GM21717 (cell line): ENCODE results near the gene CTNNBL1.

ENCODE experiments used
- ATAC-seq: cut with Tn5 transposase; IDR thresholded peaks from one replicate; pipeline ENCODE4 v1.9.1; 2021; ENCODE audit warnings: mild to moderate bottlenecking, moderate library complexity; ENCODE audit not compliant: unreplicated experiment

The CTNNBL1 gene

DNA sequence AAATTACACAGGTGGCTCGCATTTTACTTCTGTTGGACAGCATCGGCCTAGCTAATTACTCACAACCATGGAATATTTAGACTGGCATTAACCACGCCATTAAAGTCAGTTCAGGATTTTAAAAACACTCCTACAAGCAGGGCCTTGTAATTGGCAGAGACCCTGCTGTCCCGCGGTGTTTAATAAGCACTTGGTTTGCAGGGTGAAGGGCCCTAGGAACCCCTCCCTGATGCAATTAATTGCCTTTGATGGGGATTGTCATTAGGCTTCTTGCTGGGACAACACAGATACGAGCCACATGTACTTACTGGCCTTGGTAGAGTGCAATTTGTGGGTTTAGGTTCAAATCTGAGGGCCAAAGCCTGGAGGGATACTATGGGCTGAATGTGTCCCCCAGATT, 201.3 kb downstream of the CTNNBL1 start:
- ATAC-seq: no peak

DNA sequence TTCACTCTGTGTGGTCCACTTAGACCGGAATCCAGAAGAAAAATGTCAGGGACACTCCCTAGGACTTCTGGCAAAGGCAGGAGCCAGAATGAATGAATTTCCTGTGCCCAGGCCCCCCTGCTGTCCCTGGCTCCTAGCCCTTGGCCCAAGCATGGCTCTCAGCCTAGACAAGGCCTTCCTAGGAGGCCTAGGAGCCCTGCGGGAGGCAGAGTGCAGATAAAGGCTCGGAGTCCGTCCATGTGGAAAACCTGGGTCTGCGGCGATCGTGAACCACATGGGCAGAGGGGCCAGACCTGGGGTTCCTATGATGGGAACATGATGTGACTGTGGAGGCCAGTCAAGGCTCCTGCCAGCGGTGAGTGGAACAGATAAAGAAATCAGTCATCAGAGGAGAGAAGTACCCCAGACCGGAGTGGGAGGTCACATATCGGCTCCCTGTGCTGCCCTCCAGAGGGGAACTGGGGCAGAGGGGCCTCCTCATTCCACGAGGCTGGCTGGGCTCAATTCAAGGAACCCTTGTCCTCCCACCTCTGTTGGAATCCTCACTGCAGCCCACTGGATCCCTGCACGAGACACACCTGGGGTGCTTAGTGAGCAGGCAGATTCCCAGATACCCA, 203.2 kb downstream of the CTNNBL1 start:
- ATAC-seq: no peak

DNA sequence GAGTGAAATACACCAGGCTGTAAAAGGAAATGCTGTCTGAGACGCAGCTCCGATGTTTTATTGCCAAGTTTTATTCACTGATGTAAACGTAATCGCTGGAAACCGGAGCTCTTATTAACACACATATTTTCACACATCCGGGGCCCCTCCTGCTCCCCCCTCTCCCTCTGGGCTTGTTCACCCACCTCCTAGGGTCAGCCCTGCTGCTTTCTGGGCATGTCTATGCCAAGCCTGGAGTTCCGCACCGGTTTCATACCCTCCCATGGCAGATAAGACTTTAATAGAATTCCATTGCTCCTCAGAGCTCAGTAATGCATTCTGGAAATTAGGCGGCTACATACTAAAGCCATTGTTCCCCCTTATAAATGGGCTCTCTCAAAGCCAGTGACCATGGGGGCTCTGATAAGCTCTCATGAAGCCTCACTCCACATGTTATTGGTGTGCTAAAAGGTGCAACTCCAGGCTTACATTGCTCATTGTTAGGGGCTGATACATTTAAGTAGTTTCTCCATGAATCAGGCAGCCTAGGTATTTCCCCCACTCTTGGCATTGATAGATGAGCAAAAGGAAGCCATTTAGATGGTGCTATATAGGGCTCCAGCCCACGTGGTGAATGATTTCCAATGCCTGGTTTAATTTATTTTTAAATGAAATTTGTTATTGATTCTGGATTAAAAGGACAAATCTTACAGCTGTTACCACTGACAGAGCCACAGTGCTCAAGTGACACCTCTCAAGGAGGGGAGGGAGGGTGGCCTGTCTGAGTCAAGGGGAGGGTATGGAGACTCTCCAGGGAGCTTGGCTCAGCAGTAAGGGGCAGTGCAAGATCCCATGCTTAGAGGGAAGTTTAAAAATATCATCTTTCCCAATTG, 204.6 kb downstream of the CTNNBL1 start:
- no peak for ATAC-seq

DNA sequence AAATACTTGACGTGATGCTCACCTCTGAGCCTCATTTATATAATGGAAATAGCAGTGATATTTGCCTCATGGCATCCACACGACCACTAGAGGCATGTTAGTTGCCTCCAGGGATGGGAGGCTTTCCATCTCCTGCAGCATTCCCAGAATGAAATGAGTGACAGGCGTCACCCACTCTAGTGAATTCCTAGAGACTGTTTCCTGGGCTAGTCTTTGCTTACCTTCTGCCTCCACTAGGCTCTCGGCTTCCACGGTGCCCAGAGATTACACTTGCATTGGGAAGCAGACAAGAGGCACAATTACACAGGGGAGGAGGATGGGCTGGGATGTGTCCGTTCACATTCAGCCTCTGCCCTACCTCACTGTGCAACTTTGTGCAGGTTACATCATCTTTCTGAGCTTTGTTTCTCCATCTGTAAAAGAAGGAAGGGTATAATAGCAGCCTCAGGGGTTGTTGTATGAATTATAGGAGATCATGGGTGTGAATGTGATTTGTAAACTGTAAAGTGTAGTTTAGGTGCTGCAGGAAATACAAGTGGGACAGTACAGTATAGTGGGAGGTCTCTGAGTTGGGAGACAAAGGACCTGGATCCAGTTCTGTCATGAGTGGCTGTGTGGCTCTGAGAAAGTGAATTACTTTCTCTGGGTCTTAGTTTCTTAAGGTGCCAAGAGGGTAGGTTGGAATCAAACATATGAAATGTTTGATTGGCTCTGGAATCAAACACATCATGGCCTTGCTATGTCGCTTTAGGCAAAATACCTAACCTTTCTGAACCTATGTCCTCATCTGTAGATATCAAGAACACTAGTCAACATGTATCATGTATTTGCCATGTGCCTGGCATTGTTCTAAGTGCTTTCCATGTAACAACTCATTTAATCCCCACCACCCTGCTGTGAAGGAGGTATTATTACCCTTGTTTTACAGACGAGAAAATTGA, 205.5 kb downstream of the CTNNBL1 start:
- ATAC-seq: no peak

DNA sequence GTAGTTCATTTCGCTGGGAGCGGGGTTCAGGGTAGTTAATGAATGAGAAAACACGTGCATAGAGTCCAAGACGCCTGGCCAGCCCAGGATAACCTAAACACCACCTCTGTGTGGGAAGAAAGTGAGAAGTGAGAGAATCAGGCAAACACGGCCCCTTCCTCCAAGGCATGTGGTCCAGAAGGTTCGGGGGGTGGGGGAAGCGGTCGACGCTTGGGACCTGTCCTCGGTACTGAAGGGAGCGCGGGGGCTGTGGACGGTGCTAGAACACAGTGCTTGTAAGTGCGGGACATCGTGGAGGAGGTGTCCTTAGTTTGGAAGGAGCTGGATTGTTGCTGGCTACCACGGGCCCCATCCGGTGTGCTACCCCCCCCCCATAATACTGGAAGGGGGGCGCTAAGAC, 207.4 kb downstream of the CTNNBL1 start:
- ATAC-seq: no peak

DNA sequence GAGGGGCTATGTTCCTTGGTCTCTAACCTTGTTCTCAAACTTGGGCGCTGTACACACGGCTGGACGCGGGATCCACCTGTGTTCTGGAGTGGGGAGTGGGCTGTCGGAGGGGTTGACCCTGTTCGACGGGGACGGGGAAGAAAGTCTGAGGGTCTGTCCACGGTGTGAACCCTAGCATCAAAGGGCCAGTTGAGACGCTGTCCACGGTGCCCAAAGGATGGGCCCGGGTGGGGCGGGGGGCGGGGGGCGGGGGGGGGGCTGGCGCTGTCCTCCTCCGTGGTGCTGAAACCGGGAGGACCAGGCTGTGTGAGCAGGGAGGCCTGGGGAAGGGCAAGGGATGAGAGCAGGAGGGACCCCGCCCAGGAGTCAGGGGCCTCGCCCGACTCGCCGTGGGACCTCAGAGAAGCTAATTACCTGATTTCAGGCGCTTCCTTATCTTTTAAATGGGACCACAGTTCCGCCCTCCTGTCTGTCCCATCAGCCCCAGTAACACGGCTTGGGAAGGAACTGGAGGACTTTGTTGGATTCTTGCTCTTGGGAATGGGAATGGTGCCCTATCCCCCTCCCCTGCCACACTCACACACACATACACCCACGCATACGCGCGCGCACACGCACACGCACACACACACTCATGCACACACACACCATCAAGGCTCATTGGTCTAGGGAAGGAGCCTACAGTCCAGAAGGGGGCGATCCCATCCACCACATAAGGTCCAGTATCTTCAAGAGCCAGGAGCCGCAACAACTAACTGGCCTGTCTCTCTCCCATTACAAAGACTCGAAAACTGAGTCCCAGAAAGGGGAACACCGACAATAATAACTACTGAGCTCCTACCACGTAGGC, 208.0 kb downstream of the CTNNBL1 start:
- ATAC-seq: no peak

DNA sequence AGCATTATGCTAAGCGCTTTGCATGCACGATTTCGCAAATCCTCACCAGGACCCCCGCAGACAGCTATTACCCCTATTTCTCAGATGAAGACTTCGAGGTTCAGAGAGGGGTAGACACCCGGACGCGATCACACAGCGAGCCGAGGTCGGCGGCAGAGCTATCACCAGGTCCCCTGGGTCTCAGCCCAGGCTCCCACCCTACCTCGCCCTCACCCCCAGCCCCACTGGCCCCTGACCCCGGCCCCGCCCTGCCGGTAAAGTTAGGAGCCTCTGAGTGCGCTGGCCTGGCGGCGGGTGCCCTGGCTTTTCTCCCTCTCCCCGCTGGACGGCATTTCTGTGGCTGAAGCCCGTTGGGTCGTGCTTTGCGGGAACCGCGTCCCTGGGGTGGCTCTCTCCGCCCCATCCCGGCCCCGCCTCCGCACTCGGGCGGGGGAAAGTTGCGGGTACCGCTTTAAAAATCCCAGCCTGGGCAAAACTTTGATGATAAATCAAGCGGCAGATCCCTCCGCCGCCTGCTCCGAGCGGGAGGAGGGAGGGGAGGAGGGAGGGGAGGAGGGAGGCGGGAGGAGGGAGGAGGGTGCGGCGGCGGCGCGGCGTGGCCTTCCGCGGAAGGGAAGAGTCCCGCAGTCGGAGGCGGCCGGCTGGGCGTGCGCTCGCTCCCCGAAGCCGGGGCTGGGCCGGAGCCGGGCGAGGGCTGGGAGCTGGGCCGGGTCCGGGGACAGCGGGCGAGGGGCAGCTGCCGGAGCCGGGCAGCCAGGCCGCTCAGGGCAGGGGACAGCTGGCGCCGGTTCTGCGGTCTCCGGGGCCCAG, 208.9 kb downstream of the CTNNBL1 start, which contains the start of gene VSTM2L:
Gene VSTM2L (plus strand): TSS at position 624 of the 810 bp plus-strand sequence. CDS start 224 bp downstream, outside the sequence.
- no peak for ATAC-seq

DNA sequence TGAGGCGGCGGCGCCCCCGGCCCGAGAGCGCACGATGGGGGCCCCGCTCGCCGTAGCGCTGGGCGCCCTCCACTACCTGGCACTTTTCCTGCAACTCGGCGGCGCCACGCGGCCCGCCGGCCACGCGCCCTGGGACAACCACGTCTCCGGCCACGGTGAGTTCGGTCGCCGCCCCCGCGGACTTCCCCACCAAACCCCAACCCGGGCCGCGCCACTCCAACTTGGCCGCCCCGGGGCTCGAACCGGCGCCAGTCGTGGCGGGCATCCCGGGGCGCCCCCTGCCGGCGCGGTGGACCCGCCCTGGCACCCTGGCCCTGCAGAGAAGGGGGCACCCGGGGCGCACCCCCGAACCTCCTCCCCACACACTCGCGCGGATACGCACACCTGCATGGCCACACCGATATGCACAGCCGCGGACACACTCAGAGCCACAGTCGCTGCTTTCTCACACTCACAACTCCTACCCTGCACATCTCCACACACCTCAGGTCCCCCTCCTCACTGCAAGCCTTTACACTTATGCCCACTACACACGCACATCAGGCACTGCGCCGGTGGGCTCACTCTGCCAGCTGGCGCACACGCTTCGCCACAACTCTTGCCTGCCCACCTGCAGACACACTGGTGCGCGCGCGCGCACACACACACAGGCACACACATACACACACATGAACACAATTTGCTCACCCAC, 209.6 kb downstream of the CTNNBL1 start:
- no peak for ATAC-seq

DNA sequence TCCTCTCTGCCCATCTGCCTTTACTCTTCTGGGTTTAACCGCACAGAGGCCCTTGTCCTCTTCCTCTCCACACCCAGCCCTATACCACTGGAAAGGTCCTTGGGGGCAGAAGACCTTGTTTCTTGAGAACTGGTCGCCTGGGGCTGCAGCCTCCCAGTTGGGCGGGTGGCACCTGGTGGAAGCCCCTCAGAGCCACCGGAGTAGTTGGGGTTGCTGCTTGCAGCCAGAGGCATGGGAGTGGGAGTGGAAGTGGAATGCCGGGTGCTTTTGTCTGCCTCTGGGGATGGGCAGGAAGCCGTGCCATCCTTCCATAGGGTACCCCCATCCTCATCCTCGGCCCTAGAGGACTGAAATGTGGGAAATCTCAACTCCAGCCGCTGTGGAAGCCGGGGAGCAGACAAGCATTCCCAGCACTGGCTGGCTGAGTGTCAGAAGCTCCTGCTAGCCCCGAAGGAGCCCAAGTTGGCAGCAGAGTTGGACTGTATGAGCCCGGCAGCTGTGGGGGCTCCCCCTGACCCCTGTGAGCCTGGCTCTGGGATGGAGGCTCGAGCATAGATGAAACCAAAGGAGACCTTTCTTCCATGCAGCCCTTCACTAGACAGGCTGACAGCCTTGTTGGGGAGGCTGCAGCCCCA, 210.3 kb downstream of the CTNNBL1 start:
- ATAC-seq: no peak

DNA sequence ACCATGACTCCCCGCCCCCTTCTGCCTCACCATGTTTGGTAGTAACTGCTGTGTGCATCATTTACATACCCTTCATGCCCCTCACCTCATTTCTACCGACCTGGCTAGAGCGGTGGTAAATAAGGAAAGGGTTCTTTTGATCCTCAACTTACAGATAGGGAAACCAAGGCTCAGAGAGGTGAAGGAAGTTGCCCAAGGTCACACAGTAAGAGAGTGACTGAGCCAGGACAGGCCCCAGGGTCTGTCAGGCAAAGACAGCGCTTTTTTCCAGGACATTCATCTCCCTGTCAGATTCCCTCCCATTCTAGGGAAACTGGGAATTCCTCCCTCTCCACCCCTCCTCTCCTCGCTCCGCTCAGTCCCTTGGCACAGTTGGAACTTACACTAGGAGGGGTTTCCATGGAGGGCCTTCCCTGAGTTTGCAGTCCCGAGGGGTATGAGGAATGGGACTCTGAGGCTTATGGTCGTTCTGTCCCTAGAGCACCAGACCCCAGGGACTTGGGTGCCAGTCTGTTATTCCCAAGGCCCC, 211.1 kb downstream of the CTNNBL1 start:
- no peak for ATAC-seq

DNA sequence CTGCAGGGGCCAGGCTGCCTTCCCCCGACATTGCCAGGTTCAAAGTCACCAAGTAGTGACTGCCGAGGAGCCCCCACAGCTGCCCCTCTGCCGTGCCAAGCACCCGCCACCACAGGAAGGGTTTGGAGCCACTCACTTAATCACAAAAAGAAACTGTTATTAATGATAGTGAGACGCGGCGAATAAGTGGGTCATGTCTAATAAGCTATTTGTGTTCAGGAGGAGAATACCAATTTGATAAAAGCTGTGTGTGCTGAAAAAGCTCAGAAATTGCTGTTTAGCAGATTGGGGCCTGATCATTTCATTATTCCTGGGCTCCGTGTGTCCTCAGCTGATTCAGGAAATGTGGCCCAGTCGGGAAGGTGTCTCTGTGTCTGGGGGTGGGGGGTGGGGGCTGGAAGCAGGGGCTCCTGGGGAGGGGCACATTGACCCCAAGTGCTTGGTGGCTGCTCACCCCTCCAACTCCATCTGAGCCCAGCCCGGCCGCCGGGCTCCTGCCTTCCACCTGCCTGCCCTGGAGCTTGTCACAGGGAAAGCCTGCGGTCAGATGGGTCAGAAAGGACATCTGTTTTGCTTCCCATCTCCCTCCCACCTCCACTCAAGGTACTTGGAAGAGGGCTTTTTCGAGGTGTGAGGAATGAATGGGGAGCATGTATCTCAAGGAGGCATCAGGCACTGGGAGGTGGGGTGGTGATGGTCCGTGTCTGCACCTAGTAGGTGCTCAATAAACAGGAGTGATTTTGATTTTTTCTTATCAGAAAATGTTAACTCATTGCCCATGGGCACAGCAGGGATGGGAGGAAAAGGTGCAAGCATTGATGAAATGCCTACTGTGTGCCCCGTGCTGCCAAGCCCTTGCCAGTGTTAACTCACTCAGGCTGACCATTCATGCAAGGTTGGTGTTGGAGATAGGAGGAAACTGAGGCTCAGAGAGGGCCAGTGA, 212.1 kb downstream of the CTNNBL1 start:
- ATAC-seq: no peak

DNA sequence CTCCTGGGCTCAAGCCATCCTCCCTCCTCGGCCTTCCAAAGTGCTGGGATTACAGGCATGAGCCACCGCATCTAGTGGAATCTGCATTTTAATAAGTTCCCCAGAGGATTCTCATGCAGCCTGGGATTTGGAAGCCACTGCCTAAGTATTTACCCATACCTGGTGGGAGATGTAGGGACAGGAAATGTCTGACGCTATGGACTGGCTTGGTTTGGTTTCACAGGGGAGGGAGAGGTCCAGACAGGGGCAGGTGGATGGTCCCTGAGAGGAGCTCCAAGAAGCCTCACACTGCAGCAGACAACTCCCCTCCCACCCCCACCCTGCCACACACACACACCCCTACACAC, 213.5 kb downstream of the CTNNBL1 start:
- no peak for ATAC-seq

DNA sequence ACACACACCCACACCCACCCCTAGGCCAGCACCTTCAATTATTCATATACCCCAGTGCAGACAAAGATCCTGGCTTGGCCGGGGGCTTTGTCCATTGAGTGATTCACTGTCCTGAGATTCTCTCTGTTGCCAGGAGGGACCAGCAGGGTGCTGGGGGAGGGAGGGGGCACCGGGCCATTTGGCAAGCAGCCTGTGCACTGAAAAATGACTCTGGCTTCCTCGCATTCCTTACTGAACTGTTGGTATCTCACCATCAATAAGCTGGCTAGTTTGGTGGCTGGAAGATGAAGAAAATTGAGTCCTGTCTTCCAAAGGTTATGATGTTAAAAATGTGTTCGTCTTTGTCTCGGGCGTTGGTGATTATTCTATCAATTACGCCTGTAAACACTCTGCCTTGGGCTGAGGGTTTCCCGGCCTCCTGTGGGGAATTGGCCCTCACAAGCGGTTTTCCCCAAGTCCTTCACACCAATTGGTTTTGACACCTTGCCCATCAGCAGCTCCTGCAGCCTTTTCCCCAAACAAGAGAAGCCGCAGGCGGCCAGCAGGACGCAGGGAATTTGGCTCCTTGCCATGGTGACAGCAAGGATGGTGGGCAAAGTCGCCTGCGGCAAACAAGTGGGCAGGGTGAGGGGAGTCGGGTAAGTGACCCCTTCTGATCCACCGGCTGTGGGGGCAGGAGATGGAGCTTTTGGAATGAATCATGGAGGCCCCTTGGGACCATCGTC, 214.0 kb downstream of the CTNNBL1 start:
- ATAC-seq: no peak

DNA sequence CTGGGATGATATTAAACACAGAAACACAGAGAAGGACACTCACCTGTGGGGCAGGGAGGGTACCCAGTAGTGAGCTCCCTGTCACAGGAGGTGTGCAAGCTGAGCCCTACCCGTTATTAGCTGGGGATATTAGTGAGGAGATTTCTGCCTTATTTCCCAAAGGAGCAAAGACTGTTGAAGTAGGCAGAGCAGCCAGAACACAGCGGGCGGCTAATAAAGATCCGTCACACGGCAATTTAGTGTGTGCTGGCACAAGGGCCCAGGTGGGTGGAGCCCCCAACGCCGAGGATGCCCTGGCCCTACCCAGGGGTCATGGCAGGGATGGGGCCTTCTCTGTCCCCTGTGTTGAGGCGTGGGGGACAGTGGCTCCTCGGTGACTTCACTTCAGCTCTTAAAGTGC, 217.4 kb downstream of the CTNNBL1 start:
- no peak for ATAC-seq

DNA sequence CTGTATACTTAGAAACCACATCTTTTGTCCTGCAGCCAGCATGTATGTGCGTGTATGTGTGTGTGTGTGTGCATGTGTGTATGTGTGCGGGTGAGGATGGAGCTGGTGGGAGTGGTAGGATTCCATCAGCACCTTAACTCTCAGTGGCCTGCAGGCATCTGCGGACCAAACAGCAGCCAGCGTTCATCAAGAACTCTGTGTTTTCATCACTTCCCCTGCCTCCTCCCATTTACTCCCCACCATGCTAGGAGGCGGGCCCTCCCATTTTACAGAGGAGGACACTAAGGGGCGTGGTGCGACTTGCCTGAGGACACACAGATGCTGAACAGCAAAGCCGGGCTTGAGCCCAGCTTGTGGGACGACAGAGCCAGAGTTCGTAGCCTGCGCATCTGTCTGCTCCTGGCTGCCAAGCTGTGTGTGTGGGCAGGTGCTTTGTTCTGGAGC, 218.0 kb downstream of the CTNNBL1 start:
- no peak for ATAC-seq

DNA sequence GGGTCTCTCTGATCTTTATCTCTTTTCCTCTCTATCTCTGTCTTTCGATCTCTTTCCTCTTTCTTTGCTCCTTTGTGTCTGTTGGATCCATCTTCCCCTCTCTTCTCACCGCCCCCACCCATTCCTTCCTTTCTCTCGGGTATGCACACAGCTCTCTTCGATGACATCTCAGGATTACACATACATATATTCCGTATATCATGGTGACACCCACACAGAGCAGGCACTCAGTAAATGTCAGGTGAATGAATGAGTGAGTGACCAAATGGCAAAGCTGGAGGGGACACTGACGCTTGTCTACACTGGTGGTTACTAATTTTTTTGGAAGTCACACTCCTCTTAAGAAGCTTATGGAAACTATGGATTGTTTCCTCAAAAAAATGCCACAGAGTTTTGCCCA, 219.0 kb downstream of the CTNNBL1 start:
- no peak for ATAC-seq
